Measurements from ENCODE around the gene PRKN.

The PRKN gene

DNA sequence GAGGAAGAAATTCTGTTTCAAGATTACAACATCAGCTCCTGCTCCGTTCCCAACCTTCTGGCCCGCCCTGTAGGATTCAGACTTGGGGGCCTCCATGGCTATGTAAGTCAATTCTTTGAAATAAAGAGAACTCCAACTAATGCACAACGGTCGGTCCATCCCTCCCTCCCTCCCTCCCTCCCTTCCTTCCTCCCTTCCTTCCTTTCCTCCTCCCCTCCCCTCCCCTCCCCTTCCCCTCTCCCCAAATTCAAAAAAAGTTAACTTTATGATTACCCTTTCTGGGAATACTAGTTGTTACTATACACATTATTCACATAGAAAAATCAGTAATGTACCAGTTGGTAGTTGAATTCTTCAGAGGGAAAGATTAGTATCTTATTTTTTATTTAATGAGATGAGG, 1274.0 kb downstream of the PRKN start:
- no peak overlapping the region for H3K14ac ChIP-seq (ENCODE audit: low read length in 2 of 2)
- H2BK15ac ChIP-seq (ENCODE audit: low read depth, poor library complexity, severe bottlenecking), result no peak overlapping the region
- H3K27me3 ChIP-seq (ENCODE audit: control insufficient read depth in 1 of 2, insufficient read depth in 1 of 2, low read length in 2 of 2), result no peaks in the 10 kb centered on the region
- H2AFZ ChIP-seq (ENCODE audit: low read depth, low read length), result no peak overlapping the region
- no peak overlapping the region for H2AK5ac ChIP-seq (ENCODE audit: low read length, severe bottlenecking)
- no peak overlapping the region for H3K4me2 ChIP-seq (ENCODE audit: low read length, poor library complexity, severe bottlenecking)
- no peak overlapping the region for H3K27ac ChIP-seq (ENCODE audit: low read length, poor library complexity, severe bottlenecking)
- H3K9ac ChIP-seq (ENCODE audit: low read length), result no peak overlapping the region
- no peaks in the 10 kb centered on the region for H3K36me3 ChIP-seq (ENCODE audit: control insufficient read depth in 1 of 2, insufficient read depth in 2 of 2, low read depth in 1 of 2, low read length in 2 of 2)
- no peaks in the 10 kb centered on the region for H3K9me3 ChIP-seq (ENCODE audit: control insufficient read depth, low read length)
- no peak overlapping the region for H3K4ac ChIP-seq (ENCODE audit: low read depth in 1 of 2, low read length in 2 of 2)
- no peak for DNase-seq
- no peaks in the 10 kb centered on the region for H3K79me1 ChIP-seq (replicated peaks; ENCODE audit: low read length, poor library complexity, severe bottlenecking)
- H3K4me3 ChIP-seq (ENCODE audit: insufficient read depth in 1 of 2, low read depth in 1 of 2, low read length in 2 of 2), result no peak overlapping the region
- WGBS, result 89% methylated on average over 4 of the region's 4 CpGs
- H4K91ac ChIP-seq (ENCODE audit: low read length), result no peak overlapping the region
- H3K18ac ChIP-seq (ENCODE audit: low read depth in 1 of 2, low read length in 2 of 2), result no peak overlapping the region
- peaks cover 2% of the 10 kb centered on the region for H3K4me1 ChIP-seq (ENCODE audit: control insufficient read depth, insufficient read depth, low read depth, low read length)
- H2BK12ac ChIP-seq (ENCODE audit: low read length in 2 of 2), result no peak overlapping the region
- H2BK5ac ChIP-seq (ENCODE audit: low read depth, low read length, poor library complexity, severe bottlenecking), result no peak overlapping the region
- no peak overlapping the region for H4K8ac ChIP-seq (ENCODE audit: low read length)
- no peak overlapping the region for H2BK120ac ChIP-seq (ENCODE audit: low read depth, low read length)
- H3K23ac ChIP-seq (ENCODE audit: low read length in 2 of 2), result no peak overlapping the region

DNA sequence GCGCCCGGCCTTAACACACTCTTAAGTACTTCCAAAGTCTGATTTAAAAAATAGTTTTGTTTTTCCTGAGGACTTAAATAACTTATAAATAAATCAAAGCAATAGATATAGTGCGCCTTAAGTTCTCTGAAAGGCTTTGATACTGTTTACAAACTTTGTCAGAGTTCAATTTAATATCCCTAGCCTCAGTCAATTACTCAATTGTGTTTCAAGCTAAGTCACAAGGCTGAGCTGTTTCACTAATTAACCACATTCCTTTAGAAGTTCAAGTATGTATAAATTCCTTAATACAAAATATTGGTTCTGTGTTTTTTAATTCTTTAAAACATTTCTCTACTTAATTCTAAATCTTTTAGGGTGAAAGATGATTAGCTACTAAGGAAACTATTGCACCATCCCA, 1275.3 kb downstream of the PRKN start:
- Histone ChIP-seq H3K4me1 (ENCODE audit: control insufficient read depth, insufficient read depth, low read depth, low read length) (no peaks in the 10 kb centered on the region), H3K9me3 (ENCODE audit: control insufficient read depth, low read length) (no peaks in the 10 kb centered on the region), H2BK12ac (ENCODE audit: low read length in 2 of 2) (no peak overlapping the region), H3K4me3 (ENCODE audit: insufficient read depth in 1 of 2, low read depth in 1 of 2, low read length in 2 of 2) (no peak overlapping the region), H3K36me3 (ENCODE audit: control insufficient read depth in 1 of 2, insufficient read depth in 2 of 2, low read depth in 1 of 2, low read length in 2 of 2) (no peaks in the 10 kb centered on the region), H3K18ac (ENCODE audit: low read depth in 1 of 2, low read length in 2 of 2) (no peak overlapping the region), H4K8ac (ENCODE audit: low read length) (no peak overlapping the region), H3K9ac (ENCODE audit: low read length) (no peak overlapping the region), H3K14ac (ENCODE audit: low read length in 2 of 2) (no peak overlapping the region), H4K91ac (ENCODE audit: low read length) (no peak overlapping the region), H2AK5ac (ENCODE audit: low read length, severe bottlenecking) (no peak overlapping the region), H3K4me2 (ENCODE audit: low read length, poor library complexity, severe bottlenecking) (no peak overlapping the region), H2BK120ac (ENCODE audit: low read depth, low read length) (no peak overlapping the region), H2AFZ (ENCODE audit: low read depth, low read length) (no peak overlapping the region), H3K4ac (ENCODE audit: low read depth in 1 of 2, low read length in 2 of 2) (no peak overlapping the region), H2BK15ac (ENCODE audit: low read depth, poor library complexity, severe bottlenecking) (no peak overlapping the region), H3K27me3 (ENCODE audit: control insufficient read depth in 1 of 2, insufficient read depth in 1 of 2, low read length in 2 of 2) (no peaks in the 10 kb centered on the region), H2BK5ac (ENCODE audit: low read depth, low read length, poor library complexity, severe bottlenecking) (no peak overlapping the region), H3K27ac (ENCODE audit: low read length, poor library complexity, severe bottlenecking) (no peak overlapping the region), H3K79me1 (replicated peaks; ENCODE audit: low read length, poor library complexity, severe bottlenecking) (no peaks in the 10 kb centered on the region), H3K23ac (ENCODE audit: low read length in 2 of 2) (no peak overlapping the region)
- 100% methylated on average over 1 of the region's 3 CpGs for WGBS
- DNase-seq, result no peak

DNA sequence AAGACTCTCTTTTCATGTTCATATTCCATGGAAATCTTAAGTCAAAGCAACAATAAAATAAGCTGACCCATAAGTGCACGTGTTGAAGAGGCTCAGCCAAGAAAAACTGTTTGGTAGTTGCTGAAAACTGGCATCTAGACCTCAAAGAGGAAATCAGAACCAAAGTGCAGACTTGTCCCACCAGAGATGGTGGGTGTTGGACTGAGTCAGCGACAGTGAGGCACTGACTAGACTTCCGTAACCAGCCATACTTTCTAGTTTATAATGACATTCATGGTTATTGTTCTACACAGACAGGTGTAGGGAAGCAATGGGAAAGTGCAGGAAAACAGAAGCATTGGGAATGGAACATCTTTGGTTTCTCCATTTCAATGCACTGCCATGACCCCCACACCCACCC, 1278.0 kb downstream of the PRKN start:
- Histone ChIP-seq H2BK5ac (ENCODE audit: low read depth, low read length, poor library complexity, severe bottlenecking) (no peak overlapping the region), H2AFZ (ENCODE audit: low read depth, low read length) (no peak overlapping the region), H3K23ac (ENCODE audit: low read length in 2 of 2) (no peak overlapping the region), H3K27me3 (ENCODE audit: control insufficient read depth in 1 of 2, insufficient read depth in 1 of 2, low read length in 2 of 2) (no peaks in the 10 kb centered on the region), H3K36me3 (ENCODE audit: control insufficient read depth in 1 of 2, insufficient read depth in 2 of 2, low read depth in 1 of 2, low read length in 2 of 2) (no peaks in the 10 kb centered on the region), H2AK5ac (ENCODE audit: low read length, severe bottlenecking) (no peak overlapping the region), H3K9me3 (ENCODE audit: control insufficient read depth, low read length) (no peaks in the 10 kb centered on the region), H2BK12ac (ENCODE audit: low read length in 2 of 2) (no peak overlapping the region), H3K18ac (ENCODE audit: low read depth in 1 of 2, low read length in 2 of 2) (no peak overlapping the region), H4K91ac (ENCODE audit: low read length) (no peak overlapping the region), H3K4me1 (ENCODE audit: control insufficient read depth, insufficient read depth, low read depth, low read length) (peaks cover 4% of the 10 kb centered on the region), H4K8ac (ENCODE audit: low read length) (no peak overlapping the region), H2BK15ac (ENCODE audit: low read depth, poor library complexity, severe bottlenecking) (no peak overlapping the region), H2BK120ac (ENCODE audit: low read depth, low read length) (no peak overlapping the region), H3K4me3 (ENCODE audit: insufficient read depth in 1 of 2, low read depth in 1 of 2, low read length in 2 of 2) (no peak overlapping the region), H3K14ac (ENCODE audit: low read length in 2 of 2) (no peak overlapping the region), H3K4me2 (ENCODE audit: low read length, poor library complexity, severe bottlenecking) (no peak overlapping the region), H3K27ac (ENCODE audit: low read length, poor library complexity, severe bottlenecking) (no peak overlapping the region), H3K4ac (ENCODE audit: low read depth in 1 of 2, low read length in 2 of 2) (no peak overlapping the region), H3K79me1 (replicated peaks; ENCODE audit: low read length, poor library complexity, severe bottlenecking) (no peaks in the 10 kb centered on the region), H3K9ac (ENCODE audit: low read length) (no peak overlapping the region)
- DNase-seq, result no peak
- WGBS, result 79% methylated on average over 1 of the region's 3 CpGs

DNA sequence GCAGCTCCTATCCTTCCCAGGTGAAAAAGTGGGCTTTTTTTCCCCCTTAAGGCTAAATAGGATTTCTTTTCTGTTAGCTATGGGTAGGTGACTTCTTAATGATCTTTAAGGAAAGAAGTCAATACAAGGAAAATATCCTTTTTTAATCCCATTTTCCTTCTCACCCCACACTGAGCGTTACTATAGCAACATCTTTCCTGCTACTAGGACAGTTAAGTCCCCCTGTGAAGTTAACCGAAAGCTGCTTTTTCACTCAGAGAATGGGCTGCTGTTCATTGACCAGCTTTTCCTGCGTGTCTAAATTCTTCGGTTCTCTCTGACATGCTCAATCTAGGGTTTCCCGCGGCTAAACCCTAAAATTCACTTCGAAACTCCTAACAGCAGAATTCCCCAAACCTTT, 1280.6 kb downstream of the PRKN start:
- Histone ChIP-seq H2BK15ac (ENCODE audit: low read depth, poor library complexity, severe bottlenecking) (no peak overlapping the region), H3K9me3 (ENCODE audit: control insufficient read depth, low read length) (no peaks in the 10 kb centered on the region), H3K9ac (ENCODE audit: low read length) (no peak overlapping the region), H3K79me1 (replicated peaks; ENCODE audit: low read length, poor library complexity, severe bottlenecking) (no peaks in the 10 kb centered on the region), H3K14ac (ENCODE audit: low read length in 2 of 2) (no peak overlapping the region), H2AFZ (ENCODE audit: low read depth, low read length) (no peak overlapping the region), H3K23ac (ENCODE audit: low read length in 2 of 2) (no peak overlapping the region), H3K27ac (ENCODE audit: low read length, poor library complexity, severe bottlenecking) (no peak overlapping the region), H3K4me1 (ENCODE audit: control insufficient read depth, insufficient read depth, low read depth, low read length) (peaks cover 7% of the 10 kb centered on the region), H4K91ac (ENCODE audit: low read length) (no peak overlapping the region), H3K4ac (ENCODE audit: low read depth in 1 of 2, low read length in 2 of 2) (no peak overlapping the region), H3K4me3 (ENCODE audit: insufficient read depth in 1 of 2, low read depth in 1 of 2, low read length in 2 of 2) (no peak overlapping the region), H3K27me3 (ENCODE audit: control insufficient read depth in 1 of 2, insufficient read depth in 1 of 2, low read length in 2 of 2) (no peaks in the 10 kb centered on the region), H3K36me3 (ENCODE audit: control insufficient read depth in 1 of 2, insufficient read depth in 2 of 2, low read depth in 1 of 2, low read length in 2 of 2) (no peaks in the 10 kb centered on the region), H2BK5ac (ENCODE audit: low read depth, low read length, poor library complexity, severe bottlenecking) (no peak overlapping the region), H3K18ac (ENCODE audit: low read depth in 1 of 2, low read length in 2 of 2) (no peak overlapping the region), H2BK120ac (ENCODE audit: low read depth, low read length) (no peak overlapping the region), H2BK12ac (ENCODE audit: low read length in 2 of 2) (no peak overlapping the region), H4K8ac (ENCODE audit: low read length) (no peak overlapping the region), H3K4me2 (ENCODE audit: low read length, poor library complexity, severe bottlenecking) (no peak overlapping the region), H2AK5ac (ENCODE audit: low read length, severe bottlenecking) (no peak overlapping the region)
- no peak for DNase-seq
- 97% methylated on average over 4 of the region's 7 CpGs for WGBS
